HEK293 (cell line): Measurements from ENCODE around the gene SIGLEC5.
A peak's percentile ranks its signal among the peaks of the same experiment; 100 is the strongest.

Source experiments
- CTCF ChIA-PET: fragments of 350-600 bp; formaldehyde crosslinking; extraction: SDS; loops from one replicate; lab custom pipeline; 2021; ENCODE audit warnings: antibody characterized with exemption; lab: Yijun Ruan, JAX
- POLR2A ChIA-PET: fragments of 300-600 bp; formaldehyde crosslinking; extraction: SDS; loops from one replicate; lab custom pipeline; 2020; ENCODE audit warnings: antibody characterized with exemption, inconsistent platforms; lab: Yijun Ruan, JAX
- H3K27ac ChIP-seq: fragments of 200-500 bp; sonication (Bioruptor generic); 2 replicates; pipeline ENCODE4 v1.5.1; 2014; ENCODE audit warnings: low read depth, low read length, control low read depth, inconsistent platforms; ENCODE audit errors: extremely low read depth
- H3K36me3 ChIP-seq, 2 experiments: fragments of 200-500 bp in 1 of 2; sonication (Bioruptor generic) in 1 of 2; 1 replicate in 1 of 2; 2 replicates in 1 of 2; pipeline ENCODE4 v1.5.1; 2014 to 2017; ENCODE audit warnings: inconsistent platforms in 2 of 2, low read length in 2 of 2; ENCODE audit not compliant: control insufficient read depth in 2 of 2, insufficient read depth in 1 of 2
- H3K4me1 ChIP-seq: fragments of 200-500 bp; sonication (Bioruptor generic); 2 replicates; pipeline ENCODE4 v1.5.1; 2014; ENCODE audit warnings: mild to moderate bottlenecking, low read length, inconsistent platforms; ENCODE audit not compliant: control insufficient read depth, insufficient read depth
- H3K4me3 ChIP-seq: 2 replicates; pipeline ENCODE4 v1.5.1; 2011; ENCODE audit warnings: low read depth, mild to moderate bottlenecking, control low read depth, low read length, moderate library complexity
- H3K9me3 ChIP-seq: fragments of 200-500 bp; sonication (Bioruptor generic); 2 replicates; pipeline ENCODE4 v1.5.1; 2014; ENCODE audit warnings: low read depth, low read length, inconsistent platforms; ENCODE audit not compliant: control insufficient read depth, insufficient read depth
- ELK4 ChIP-seq: IDR thresholded peaks from 2 replicates; pipeline ENCODE4 v1.6.1; 2011; ENCODE audit warnings: mild to moderate bottlenecking, low read depth, low read length, borderline replicate concordance
- GFI1B ChIP-seq: fragments of 450-650 bp; formaldehyde crosslinking; IDR thresholded peaks from 2 replicates; pipeline ENCODE4 v1.5.1; 2016; ENCODE audit warnings: missing biosample characterization, missing genetic modification characterization
- PBX3 ChIP-seq: sonication (generic); formaldehyde crosslinking; IDR thresholded peaks from 2 replicates; pipeline ENCODE4 v1.8.1; 2022; ENCODE audit warnings: mild to moderate bottlenecking, moderate library complexity, missing genetic modification reagents
- SALL2 ChIP-seq: fragments of 450-650 bp; formaldehyde crosslinking; IDR thresholded peaks from 2 replicates; pipeline ENCODE4 v1.5.0; 2017; ENCODE audit warnings: missing biosample characterization, mild to moderate bottlenecking, missing genetic modification characterization, borderline replicate concordance
- YY2 ChIP-seq: fragments of 450-650 bp; formaldehyde crosslinking; IDR thresholded peaks from 2 replicates; pipeline ENCODE4 v1.5.1; 2016; ENCODE audit warnings: missing biosample characterization, missing genetic modification characterization
- ZFHX2 ChIP-seq: fragments of 450-650 bp; formaldehyde crosslinking; conservative IDR thresholded peaks from 2 replicates; pipeline ENCODE4 v1.5.1; 2016; ENCODE audit warnings: missing biosample characterization, missing genetic modification characterization
- ZIC2 ChIP-seq: fragments of 450-650 bp; formaldehyde crosslinking; IDR thresholded peaks from 2 replicates; pipeline ENCODE4 v1.5.1; 2016; ENCODE audit warnings: missing biosample characterization, missing genetic modification characterization
- ZNF132 ChIP-seq: fragments of 450-650 bp; formaldehyde crosslinking; IDR thresholded peaks from 2 replicates; pipeline ENCODE4 v1.5.1; 2017; ENCODE audit warnings: missing biosample characterization, missing genetic modification characterization, borderline replicate concordance
- ZNF133 ChIP-seq: fragments of 450-650 bp; formaldehyde crosslinking; IDR thresholded peaks from 2 replicates; pipeline ENCODE4 v1.5.1; 2016; ENCODE audit warnings: missing biosample characterization, missing genetic modification characterization
- ZNF146 ChIP-seq: fragments of 450-650 bp; formaldehyde crosslinking; IDR thresholded peaks from 2 replicates; pipeline ENCODE4 v1.5.1; 2016; ENCODE audit warnings: missing biosample characterization, missing genetic modification characterization
- ZNF19 ChIP-seq: fragments of 450-650 bp; formaldehyde crosslinking; IDR thresholded peaks from 2 replicates; pipeline ENCODE4; 2016; ENCODE audit warnings: missing biosample characterization, missing genetic modification characterization, low read depth
- ZNF223 ChIP-seq: fragments of 450-650 bp; formaldehyde crosslinking; IDR thresholded peaks from 2 replicates; pipeline ENCODE4 v1.5.1; 2016; ENCODE audit warnings: missing biosample characterization, missing genetic modification characterization
- ZNF266 ChIP-seq: fragments of 450-650 bp; formaldehyde crosslinking; IDR thresholded peaks from 2 replicates; pipeline ENCODE4 v1.5.1; 2016; ENCODE audit warnings: missing biosample characterization, missing genetic modification characterization, low read depth
- ZNF292 ChIP-seq: fragments of 450-650 bp; formaldehyde crosslinking; IDR thresholded peaks from 2 replicates; pipeline ENCODE4 v1.5.1; 2016; ENCODE audit warnings: low read depth, missing biosample characterization, missing genetic modification characterization, borderline replicate concordance
- ZNF341 ChIP-seq: fragments of 450-650 bp; formaldehyde crosslinking; IDR thresholded peaks from 2 replicates; pipeline ENCODE4; 2016; ENCODE audit warnings: low read depth, missing biosample characterization, missing genetic modification characterization
- ZNF366 ChIP-seq: fragments of 450-650 bp; formaldehyde crosslinking; conservative IDR thresholded peaks from 2 replicates; pipeline ENCODE4 v1.5.1; 2016; ENCODE audit warnings: missing biosample characterization, missing genetic modification characterization
- ZNF510 ChIP-seq: fragments of 450-650 bp; formaldehyde crosslinking; IDR thresholded peaks from 2 replicates; pipeline ENCODE4 v1.5.1; 2018; ENCODE audit warnings: mild to moderate bottlenecking, missing genetic modification characterization, missing biosample characterization; ENCODE audit not compliant: insufficient replicate concordance
- ZNF514 ChIP-seq: fragments of 450-650 bp; formaldehyde crosslinking; IDR thresholded peaks from 2 replicates; pipeline ENCODE4 v1.5.1; 2016; ENCODE audit warnings: missing biosample characterization, missing genetic modification characterization
- ZNF585B ChIP-seq: fragments of 450-650 bp; formaldehyde crosslinking; IDR thresholded peaks from 2 replicates; pipeline ENCODE4 v1.5.1; 2016; ENCODE audit warnings: missing biosample characterization, missing genetic modification characterization
- ZNF658 ChIP-seq: fragments of 450-650 bp; formaldehyde crosslinking; IDR thresholded peaks from 2 replicates; pipeline ENCODE4; 2016; ENCODE audit warnings: missing biosample characterization, missing genetic modification characterization
- ZNF704 ChIP-seq: fragments of 450-650 bp; formaldehyde crosslinking; IDR thresholded peaks from 2 replicates; pipeline ENCODE4 v1.5.1; 2016; ENCODE audit warnings: missing biosample characterization, missing genetic modification characterization
- ZXDB ChIP-seq: fragments of 450-650 bp; formaldehyde crosslinking; IDR thresholded peaks from 2 replicates; pipeline ENCODE4 v1.5.1; 2016; ENCODE audit warnings: missing biosample characterization, missing genetic modification characterization

The SIGLEC5 gene

GRCh38 chr19:51639916-51640315 is 9.7 kb upstream of the SIGLEC5 start:
- no peaks in the 10 kb centered on the region for H3K4me1 ChIP-seq
- no peaks in the 10 kb centered on the region; the same call in 1 of the 2 replicates for H3K9me3 ChIP-seq
- no peak overlapping the region for H3K27ac ChIP-seq
- TF ChIP-seq ZNF704 (tag by site-specific recombination) (no peak), ZNF132 (tag by site-specific recombination) (no peak), ZXDB (tag by site-specific recombination) (no peak), GFI1B (tag by site-specific recombination) (no peak), ZIC2 (tag by site-specific recombination) (no peak), ZNF585B (no peak), ZNF658 (no peak), ZNF19 (tag by site-specific recombination) (no peak), ZNF366 (tag by site-specific recombination) (no peak), SALL2 (no peak), ZFHX2 (no peak), ZNF292 (no peak), PBX3 (CRISPR knock-in tag) (no peak), ZNF341 (tag by site-specific recombination) (no peak), YY2 (no peak), ELK4 (no peak)
- CTCF ChIA-PET = interaction anchor here (0.5 to 1.4 kb wide), 6 partner anchors 20 to 840 kb away, joined by 3 to 4 read pairs (median 3); no protein-coding TSS in a partner anchor
- POLR2A ChIA-PET = interaction anchor here (1.3 kb wide), 1 partner anchor 17 kb away, joined by 3 read pairs; no protein-coding TSS in a partner anchor
- no peak overlapping the region for H3K4me3 ChIP-seq
- H3K36me3 ChIP-seq = no peaks in the 10 kb centered on the region

- no peak overlapping the region for H3K4me3 ChIP-seq
- no peaks in the 10 kb centered on the region for H3K4me1 ChIP-seq
- no peaks in the 10 kb centered on the region; the same call in 1 of the 2 replicates for H3K9me3 ChIP-seq
- CTCF ChIA-PET = interaction anchor here (0.6 to 1.9 kb wide), 10 partner anchors 11 to 170 kb away, joined by 3 to 7 read pairs (median 4); no protein-coding TSS in a partner anchor
- POLR2A ChIA-PET = interaction anchor here (0.5 kb wide), 1 partner anchor 32 kb away, joined by 3 read pairs; no protein-coding TSS in a partner anchor
- H3K27ac ChIP-seq = no peak overlapping the region
- H3K36me3 ChIP-seq = no peaks in the 10 kb centered on the region
- TF ChIP-seq ZNF510 (tag by site-specific recombination) = peak; percentile 99
- TF ChIP-seq ZNF514 (tag by site-specific recombination) = no peak
- TF ChIP-seq, all 188 proteins: peak for 1
Observed at GRCh38 chr19:51637362-51637978, 7.3 kb upstream of the SIGLEC5 start.

GRCh38 chr19:51632126-51632525 is 1.9 kb upstream of the SIGLEC5 start:
- Histone ChIP-seq H3K27ac (no peak overlapping the region), H3K4me3 (no peak overlapping the region), H3K4me1 (no peaks in the 10 kb centered on the region), H3K9me3 (no peaks in the 10 kb centered on the region; the same call in 1 of the 2 replicates), H3K36me3 (no peaks in the 10 kb centered on the region)
- TF ChIP-seq ZNF266 (no peak), ZNF133 (tag by site-specific recombination) (no peak), ZNF146 (no peak), ZNF223 (tag by site-specific recombination) (no peak)
- CTCF ChIA-PET = no interaction called here
- POLR2A ChIA-PET = no interaction called here
